Stomach (tissue), 9 donors: ENCODE data around the gene PEAK1. TPM values are rescaled to one million over a fixed set of nuclear protein-coding genes. Genes with fewer than 3 reads are reported as not detected.
A peak's percentile ranks its signal among the peaks of the same experiment; 100 is the strongest.

Experiments
- DNase-seq, 2 donors: peaks; one replicate each; pipeline versions ENCODE4 v3.0.0 to v3.0.0-alpha.2; 2013 to 2019
- H3K27ac ChIP-seq, 5 donors: fragments of 200-600 bp in 4 of 5; sonication (generic) in 4 of 5; one replicate each; pipeline ENCODE4 v1.5.1; 2013 to 2019; ENCODE audit warnings: mild to moderate bottlenecking in 1 of 5, moderate library complexity in 1 of 5
- H3K27me3 ChIP-seq, 3 donors: fragments of 200-600 bp; sonication (generic); one replicate each; pipeline ENCODE4 v1.5.1; 2017 to 2019; ENCODE audit warnings: mixed run types in 1 of 3
- H3K36me3 ChIP-seq, 4 donors: fragments of 200-600 bp; sonication (generic); 1 replicate in 3 of 4; 2 replicates in 1 of 4; pipeline ENCODE4 v1.5.1; 2016 to 2019
- H3K4me1 ChIP-seq, 4 donors: fragments of 200-600 bp; sonication (generic); one replicate each; pipeline ENCODE4 v1.5.1; 2016 to 2019
- H3K4me3 ChIP-seq, 4 donors: fragments of 200-600 bp; sonication (generic) in 3 of 4; one replicate each; pipeline ENCODE4 v1.5.1; 2016 to 2019; ENCODE audit warnings: mild to moderate bottlenecking in 1 of 4
- H3K9me3 ChIP-seq, 4 donors: fragments of 200-600 bp; sonication (generic); one replicate each; pipeline ENCODE4 v1.5.1; 2016 to 2019
- EP300 ChIP-seq: sonication (generic); formaldehyde crosslinking; IDR thresholded peaks from one replicate; pipeline ENCODE4 v1.6.1; 2017; ENCODE audit warnings: antibody characterized with exemption
- POLR2A ChIP-seq, 4 donors: fragments of 450-650 bp; IDR thresholded peaks; one replicate each; pipeline ENCODE4 v1.6.1; 2016; ENCODE audit warnings: antibody characterized with exemption in 4 of 4, control low read depth in 2 of 4, mild to moderate bottlenecking in 1 of 4, moderate library complexity in 1 of 4
- POLR2AphosphoS5 ChIP-seq, 3 donors: sonication (generic); formaldehyde crosslinking; IDR thresholded peaks; one replicate each; pipeline ENCODE4 v1.6.1; 2016; ENCODE audit warnings: antibody characterized with exemption in 3 of 3
- WGBS, 5 donors: extraction: QIAGEN DNeasy Blood & Tissue Kit in 3 of 5; methylation state at CpG; one replicate each; pipeline versions ENCODE4 v1.1.5 to v1.1.7; 2013 to 2018; 5-methylcytosine and 5-hydroxymethylcytosine counted together
- intact Hi-C: fragments of 100-400 bp; cut with DNase I; formaldehyde crosslinking; loops from one replicate; pipeline ENCODE4 v1.15.1; 2023; ENCODE audit warnings: low total_unique reads
- polyA plus RNA-seq, 3 donors: library from polyadenylated mRNA; stranded (reverse); fragments of 200-250 nt; gene quantifications; one replicate each; pipeline ENCODE4 v1.2.3, GENCODE V29; 2013
- total RNA-seq, 5 donors: library from RNA; depleted of rRNA; stranded (reverse); fragments of >200 nt; gene quantifications; one replicate each; pipeline versions ENCODE4 v1.1.0 to v1.2.3, GENCODE V29; 2014 to 2016
- TF ChIP-seq, protein P1 (sequence below), 7 experiments: fragments of 450-650 bp in 4 of 7; fragments of 200-600 bp in 3 of 7; sonication (generic) in 3 of 7; IDR thresholded peaks; one replicate each; pipeline ENCODE4 v1.5.1; 2016 to 2019; ENCODE audit warnings: antibody characterized with exemption in 7 of 7, control low read depth in 2 of 7, mild to moderate bottlenecking in 1 of 7
- donor health status: healthy with polysubstance abuse.
- donor health status: Bipolar disorder and iron deficiency.
- donor health status: healthy.

Gene PEAK1
- total and polyA plus RNA-seq, 8 donors: 1.7 to 72.5 (median 19.4) TPM

DNA sequence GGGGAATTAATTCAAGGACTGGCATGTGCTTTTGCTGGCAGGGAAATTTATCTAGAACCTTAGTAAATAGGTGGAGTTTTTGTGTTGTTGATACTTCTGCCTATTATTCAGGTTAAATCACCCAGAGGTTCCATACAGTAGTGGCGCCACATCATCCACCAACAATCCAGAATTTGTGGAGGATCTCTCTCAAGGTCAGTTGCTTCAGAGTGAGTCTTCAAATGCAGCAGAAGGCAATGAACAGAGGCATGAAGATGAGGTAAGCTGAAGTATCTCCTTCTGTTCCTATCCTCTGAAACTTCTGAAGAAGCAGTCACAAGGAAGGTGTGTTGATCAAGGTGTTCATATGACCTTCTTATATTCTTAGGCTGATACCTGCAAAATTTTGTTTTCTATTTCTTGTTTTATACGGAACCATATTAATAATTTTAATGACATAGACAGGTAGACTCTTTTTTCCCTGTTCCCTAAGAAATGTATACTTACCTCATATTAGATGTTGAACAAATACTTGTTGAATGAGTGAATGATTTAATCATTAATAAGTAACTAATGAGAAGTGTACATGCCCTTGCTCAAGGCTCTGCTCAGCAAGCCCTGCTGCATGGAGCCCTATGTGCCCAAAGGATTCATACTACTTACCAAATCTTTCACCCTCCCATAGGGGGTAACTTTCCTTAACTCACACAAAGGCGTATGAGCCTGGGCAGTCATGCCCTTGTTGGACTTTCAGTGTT, 44.4 kb upstream of the PEAK1 start:
- TF ChIP-seq, protein P1, sequence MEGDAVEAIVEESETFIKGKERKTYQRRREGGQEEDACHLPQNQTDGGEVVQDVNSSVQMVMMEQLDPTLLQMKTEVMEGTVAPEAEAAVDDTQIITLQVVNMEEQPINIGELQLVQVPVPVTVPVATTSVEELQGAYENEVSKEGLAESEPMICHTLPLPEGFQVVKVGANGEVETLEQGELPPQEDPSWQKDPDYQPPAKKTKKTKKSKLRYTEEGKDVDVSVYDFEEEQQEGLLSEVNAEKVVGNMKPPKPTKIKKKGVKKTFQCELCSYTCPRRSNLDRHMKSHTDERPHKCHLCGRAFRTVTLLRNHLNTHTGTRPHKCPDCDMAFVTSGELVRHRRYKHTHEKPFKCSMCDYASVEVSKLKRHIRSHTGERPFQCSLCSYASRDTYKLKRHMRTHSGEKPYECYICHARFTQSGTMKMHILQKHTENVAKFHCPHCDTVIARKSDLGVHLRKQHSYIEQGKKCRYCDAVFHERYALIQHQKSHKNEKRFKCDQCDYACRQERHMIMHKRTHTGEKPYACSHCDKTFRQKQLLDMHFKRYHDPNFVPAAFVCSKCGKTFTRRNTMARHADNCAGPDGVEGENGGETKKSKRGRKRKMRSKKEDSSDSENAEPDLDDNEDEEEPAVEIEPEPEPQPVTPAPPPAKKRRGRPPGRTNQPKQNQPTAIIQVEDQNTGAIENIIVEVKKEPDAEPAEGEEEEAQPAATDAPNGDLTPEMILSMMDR (IDR thresholded peaks at IDR 0.05): no peak
- TF ChIP-seq EP300 (no peak), POLR2A (IDR thresholded peaks at IDR 0.05) (no peak), POLR2AphosphoS5 (IDR thresholded peaks at IDR 0.05) (no peak)
- no peak overlapping the region for H3K4me3 ChIP-seq
- peaks cover 0 to 13% (median 0%) of the 10 kb centered on the region in 4 donors for H3K4me1 ChIP-seq
- peaks cover 0 to 72% (median 63%) of the 10 kb centered on the region in 4 donors for H3K36me3 ChIP-seq
- intact Hi-C loops: no loop called here
- 69 to 82% (median 77%) methylated on average over 3 of the region's 3 CpGs for WGBS, 5 donors
- H3K9me3 ChIP-seq: no peaks in the 10 kb centered on the region
- H3K27me3 ChIP-seq: no peaks in the 10 kb centered on the region
- DNase-seq: peak in 1 of 2 donors; percentile 12
- H3K27ac ChIP-seq: peak overlapping the region in 2 of 5 donors; percentile 27 to 30

DNA sequence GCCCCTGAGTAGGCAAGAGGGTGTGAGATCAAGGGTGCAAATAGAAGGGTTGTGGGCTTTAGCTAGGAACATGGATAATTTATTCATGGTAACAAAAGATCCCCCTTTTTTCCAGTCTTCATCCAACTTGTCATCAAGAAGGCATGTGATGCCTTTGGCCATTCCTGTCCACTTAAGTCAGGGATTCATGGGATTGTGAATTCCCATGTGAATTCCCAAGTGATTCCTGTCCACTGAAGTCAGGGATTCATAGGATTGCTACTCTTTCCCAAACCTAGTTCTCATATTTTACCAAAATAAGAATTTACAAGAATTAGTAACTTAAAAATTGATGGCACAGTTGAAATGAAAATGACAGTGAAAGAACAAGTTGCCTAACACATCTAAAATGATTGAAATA, 41.6 kb upstream of the PEAK1 start:
- no peak overlapping the region for H3K4me3 ChIP-seq
- peaks cover 0 to 57% (median 48%) of the 10 kb centered on the region in 4 donors for H3K36me3 ChIP-seq
- H3K27ac ChIP-seq: no peak overlapping the region
- no peak for DNase-seq
- intact Hi-C loops: no loop called here
- H3K27me3 ChIP-seq: no peaks in the 10 kb centered on the region
- H3K4me1 ChIP-seq: peaks cover 12 to 34% (median 21%) of the 10 kb centered on the region in 4 donors
- TF ChIP-seq POLR2AphosphoS5 (IDR thresholded peaks at IDR 0.05) (no peak), EP300 (no peak), POLR2A (IDR thresholded peaks at IDR 0.05) (no peak)
- TF ChIP-seq, protein P1 (IDR thresholded peaks at IDR 0.05): no peak
- H3K9me3 ChIP-seq: no peaks in the 10 kb centered on the region

DNA sequence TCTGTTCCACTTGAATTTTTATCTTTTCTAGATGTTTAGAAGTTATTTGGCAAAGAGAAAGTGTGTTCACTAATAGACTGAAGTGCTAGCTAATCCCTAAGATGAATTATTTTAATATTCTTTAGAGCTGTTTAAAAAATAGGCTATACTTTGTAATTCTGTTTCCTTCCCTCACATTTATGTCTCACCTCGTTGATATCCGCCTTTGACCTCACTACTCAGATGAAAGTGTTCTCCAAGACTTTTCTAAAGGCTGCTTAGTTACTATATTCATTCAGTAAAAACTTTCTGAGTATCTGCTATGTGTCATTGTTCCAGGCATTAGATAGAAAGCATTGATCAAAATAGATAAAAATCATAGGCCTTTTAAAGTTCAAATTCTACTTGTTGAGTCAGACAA, 39.1 kb upstream of the PEAK1 start:
- Histone ChIP-seq H3K36me3 (peaks cover 0 to 33% (median 26%) of the 10 kb centered on the region in 4 donors), H3K27ac (no peak overlapping the region), H3K4me3 (no peak overlapping the region), H3K4me1 (peaks cover 17 to 41% (median 32%) of the 10 kb centered on the region in 4 donors), H3K27me3 (no peaks in the 10 kb centered on the region), H3K9me3 (no peaks in the 10 kb centered on the region)
- no peak for DNase-seq
- 85 to 91% (median 86%) methylated on average over 2 of the region's 2 CpGs for WGBS, 5 donors
- intact Hi-C loops: no loop called here
- TF ChIP-seq, protein P1 (IDR thresholded peaks at IDR 0.05): no peak
- TF ChIP-seq EP300: no peak
- TF ChIP-seq POLR2AphosphoS5 (IDR thresholded peaks at IDR 0.05): no peak
- TF ChIP-seq POLR2A (IDR thresholded peaks at IDR 0.05): no peak

DNA sequence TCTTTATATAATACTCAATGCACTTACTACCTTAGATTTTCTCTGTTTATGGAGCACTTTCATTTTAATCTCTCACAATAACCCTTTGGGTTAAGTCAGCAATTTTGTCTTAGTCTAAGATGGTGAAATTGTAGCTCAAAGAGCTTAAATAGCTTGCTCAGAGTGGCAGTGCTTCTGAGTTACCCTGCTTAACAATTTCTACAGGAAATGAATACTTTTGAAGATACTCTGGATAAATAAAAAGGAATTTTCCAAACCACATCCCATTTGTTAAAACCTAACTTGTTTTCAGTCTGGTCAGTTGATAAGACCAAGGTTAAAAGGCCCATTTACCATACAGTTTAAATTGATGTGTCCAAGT, 38.0 kb upstream of the PEAK1 start:
- H3K27me3 ChIP-seq: no peaks in the 10 kb centered on the region
- no peak overlapping the region for H3K4me3 ChIP-seq
- peaks cover 0 to 26% (median 23%) of the 10 kb centered on the region in 4 donors for H3K36me3 ChIP-seq
- no peaks in the 10 kb centered on the region for H3K9me3 ChIP-seq
- intact Hi-C loops: no loop called here
- TF ChIP-seq POLR2AphosphoS5 (IDR thresholded peaks at IDR 0.05) (no peak), POLR2A (IDR thresholded peaks at IDR 0.05) (no peak), EP300 (no peak)
- TF ChIP-seq, protein P1 (IDR thresholded peaks at IDR 0.05): no peak
- H3K27ac ChIP-seq: peak overlapping the region in 2 of 5 donors; percentile 23 to 40
- peaks cover 17 to 41% (median 32%) of the 10 kb centered on the region in 4 donors for H3K4me1 ChIP-seq
- no peak for DNase-seq
